C4-2B (cell line): ENCODE results near the gene CDIPT.

Source experiments
- H3K27ac ChIP-seq: fragments of 450-650 bp; 2 replicates; pipeline ENCODE4 v1.5.1; 2017
- ZFX ChIP-seq: fragments of 450-650 bp; IDR thresholded peaks from 2 replicates; pipeline ENCODE4 v1.6.1; 2017
- TF ChIP-seq, protein P1 (sequence below): fragments of 450-650 bp; conservative IDR thresholded peaks from 2 replicates; pipeline ENCODE4 v1.5.1; 2017; ENCODE audit warnings: mild to moderate bottlenecking

Gene CDIPT

DNA sequence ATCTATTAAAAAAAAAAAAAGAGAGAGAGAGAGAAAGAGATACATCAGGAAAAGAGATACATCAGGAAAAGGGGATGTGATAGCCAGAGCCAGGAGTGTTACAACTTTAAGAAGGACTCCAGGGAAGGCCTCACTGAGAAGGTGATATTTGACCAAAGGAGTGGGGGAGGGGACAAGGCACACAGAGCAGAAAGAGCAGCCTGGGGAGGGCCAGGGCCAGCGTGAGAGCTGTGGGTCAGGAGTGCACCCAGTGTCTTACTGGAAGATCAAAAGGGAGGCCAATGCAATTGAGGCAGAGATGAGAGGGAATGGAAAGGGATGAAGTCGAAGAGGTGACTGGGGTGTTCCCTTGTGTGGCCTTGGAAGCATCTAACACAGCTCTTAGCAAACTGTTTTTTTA, 44.9 kb upstream of the CDIPT start:
- no peak for TF ChIP-seq ZFX
- TF ChIP-seq, protein P1, sequence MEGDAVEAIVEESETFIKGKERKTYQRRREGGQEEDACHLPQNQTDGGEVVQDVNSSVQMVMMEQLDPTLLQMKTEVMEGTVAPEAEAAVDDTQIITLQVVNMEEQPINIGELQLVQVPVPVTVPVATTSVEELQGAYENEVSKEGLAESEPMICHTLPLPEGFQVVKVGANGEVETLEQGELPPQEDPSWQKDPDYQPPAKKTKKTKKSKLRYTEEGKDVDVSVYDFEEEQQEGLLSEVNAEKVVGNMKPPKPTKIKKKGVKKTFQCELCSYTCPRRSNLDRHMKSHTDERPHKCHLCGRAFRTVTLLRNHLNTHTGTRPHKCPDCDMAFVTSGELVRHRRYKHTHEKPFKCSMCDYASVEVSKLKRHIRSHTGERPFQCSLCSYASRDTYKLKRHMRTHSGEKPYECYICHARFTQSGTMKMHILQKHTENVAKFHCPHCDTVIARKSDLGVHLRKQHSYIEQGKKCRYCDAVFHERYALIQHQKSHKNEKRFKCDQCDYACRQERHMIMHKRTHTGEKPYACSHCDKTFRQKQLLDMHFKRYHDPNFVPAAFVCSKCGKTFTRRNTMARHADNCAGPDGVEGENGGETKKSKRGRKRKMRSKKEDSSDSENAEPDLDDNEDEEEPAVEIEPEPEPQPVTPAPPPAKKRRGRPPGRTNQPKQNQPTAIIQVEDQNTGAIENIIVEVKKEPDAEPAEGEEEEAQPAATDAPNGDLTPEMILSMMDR, result no peak
- H3K27ac ChIP-seq, result no peak overlapping the region

DNA sequence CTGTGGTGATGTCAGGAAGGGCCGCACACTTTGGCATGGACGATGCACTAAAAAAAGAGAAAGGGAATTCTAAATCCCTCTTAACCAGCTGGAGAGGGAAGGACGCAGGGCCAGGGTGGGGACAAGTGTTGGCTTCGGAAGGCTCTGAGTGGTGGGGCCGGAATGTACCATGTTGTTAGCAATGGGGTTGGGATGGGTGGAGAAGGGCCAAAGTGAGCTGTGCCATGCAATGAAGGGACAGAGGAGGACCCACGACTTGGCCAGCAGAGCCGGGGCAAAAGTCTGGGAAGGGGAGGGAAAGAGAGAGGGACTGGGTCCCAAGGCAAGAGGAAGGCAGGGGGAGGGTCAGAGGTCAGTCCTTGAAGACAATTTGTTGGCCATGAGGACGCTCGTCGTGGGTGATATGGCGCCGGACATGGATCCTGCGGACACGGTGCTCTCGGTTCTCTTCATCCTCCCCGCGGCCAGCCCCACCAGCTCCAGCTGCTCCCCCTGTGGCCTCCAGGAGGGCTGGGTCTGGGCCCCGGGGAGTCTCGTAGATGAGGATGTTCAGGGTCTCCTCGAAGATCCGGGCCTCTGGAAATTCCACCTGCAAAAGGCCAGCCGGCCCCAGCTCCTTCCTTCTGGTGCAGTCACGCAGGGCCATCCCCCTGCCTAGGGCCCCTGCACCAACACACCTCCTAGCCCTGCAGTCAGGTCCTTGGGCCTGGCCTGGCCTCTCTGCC, 43.7 kb upstream of the CDIPT start:
- no peak overlapping the region for H3K27ac ChIP-seq
- TF ChIP-seq, protein P1, result no peak
- no peak for TF ChIP-seq ZFX

DNA sequence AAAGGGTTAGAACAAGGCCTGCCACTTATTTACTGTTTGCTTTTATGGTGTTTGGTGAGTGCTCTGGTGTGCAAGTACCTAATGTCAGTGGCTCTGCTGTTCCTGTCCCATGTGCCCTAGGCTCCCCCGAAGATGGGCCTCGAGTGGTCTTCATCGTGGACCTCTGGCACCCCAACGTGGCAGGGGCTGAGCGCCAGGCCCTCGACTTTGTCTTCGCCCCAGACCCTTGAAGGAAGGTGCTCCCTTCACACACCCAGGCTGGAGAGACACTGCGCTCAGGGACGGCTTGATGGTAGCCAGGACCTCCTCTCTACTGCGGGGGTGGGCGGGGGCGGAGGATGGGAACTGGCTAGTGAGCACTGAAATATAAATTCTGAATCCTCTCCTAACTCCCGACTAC, 42.6 kb upstream of the CDIPT start:
- TF ChIP-seq, protein P1, result no peak
- no peak for TF ChIP-seq ZFX

DNA sequence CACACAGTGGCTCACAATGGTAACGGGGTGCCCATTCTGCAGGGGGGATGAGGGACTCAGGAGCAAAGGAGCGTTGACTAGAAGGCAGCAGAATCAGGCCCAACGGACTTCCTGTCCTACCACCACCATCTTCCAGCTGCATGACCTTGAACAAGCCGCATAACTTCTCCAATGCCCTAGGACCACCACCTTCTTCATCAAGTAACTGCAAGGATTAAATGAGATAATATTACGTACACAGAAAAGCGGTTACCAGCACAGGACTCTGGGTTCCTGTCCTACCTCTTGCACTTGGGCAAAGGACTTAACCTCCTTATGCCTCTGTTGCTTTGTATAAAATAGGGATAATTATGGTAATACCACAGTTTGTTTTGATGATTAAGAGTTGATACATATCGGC, 41.9 kb upstream of the CDIPT start:
- TF ChIP-seq, protein P1, result no peak
- TF ChIP-seq ZFX, result no peak
- H3K27ac ChIP-seq, result no peak overlapping the region

More for the DNA sequence above, 42.6 kb upstream of the CDIPT start:
- no peak overlapping the region for H3K27ac ChIP-seq

DNA sequence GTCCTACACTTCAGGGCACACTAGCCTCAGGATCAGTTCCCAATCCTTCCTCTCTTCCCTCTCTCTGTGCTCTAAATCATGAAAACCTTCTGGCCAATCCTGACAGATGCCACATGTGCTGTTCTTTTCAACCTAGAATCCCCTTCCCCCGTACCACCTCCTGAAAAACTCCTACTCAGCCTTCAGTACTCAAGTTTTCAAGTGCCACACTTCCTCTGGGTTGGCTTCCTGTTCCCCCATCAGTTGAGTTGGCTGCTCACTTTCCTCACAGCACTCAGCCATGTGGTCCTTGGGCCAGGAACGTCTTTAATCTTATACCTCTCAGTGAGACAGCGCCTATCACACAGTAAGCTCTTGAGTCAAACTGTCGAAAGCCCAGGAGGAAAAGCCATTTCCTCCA, 40.6 kb upstream of the CDIPT start:
- no peak for TF ChIP-seq ZFX
- TF ChIP-seq, protein P1, result no peak
- no peak overlapping the region for H3K27ac ChIP-seq

DNA sequence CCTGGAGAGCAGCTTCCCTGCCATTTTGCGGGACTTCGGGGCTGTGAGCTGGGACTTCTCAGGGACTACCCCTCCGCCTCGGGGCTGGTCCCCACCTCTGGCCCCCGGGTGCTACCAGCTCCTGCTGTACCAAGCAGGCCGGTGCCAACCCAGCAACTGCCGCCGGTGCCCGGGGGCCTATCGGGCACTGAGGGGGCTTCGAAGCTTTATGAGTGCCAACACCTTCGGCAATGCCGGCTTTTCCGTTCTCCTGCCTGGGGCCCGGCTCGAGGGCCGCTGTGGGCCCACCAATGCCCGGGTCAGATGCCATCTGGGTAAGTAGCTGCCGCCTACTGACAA, 38.5 kb upstream of the CDIPT start:
- H3K27ac ChIP-seq, result peak overlapping the region; percentile 82
- TF ChIP-seq ZFX, result no peak
- TF ChIP-seq, protein P1, result no peak

DNA sequence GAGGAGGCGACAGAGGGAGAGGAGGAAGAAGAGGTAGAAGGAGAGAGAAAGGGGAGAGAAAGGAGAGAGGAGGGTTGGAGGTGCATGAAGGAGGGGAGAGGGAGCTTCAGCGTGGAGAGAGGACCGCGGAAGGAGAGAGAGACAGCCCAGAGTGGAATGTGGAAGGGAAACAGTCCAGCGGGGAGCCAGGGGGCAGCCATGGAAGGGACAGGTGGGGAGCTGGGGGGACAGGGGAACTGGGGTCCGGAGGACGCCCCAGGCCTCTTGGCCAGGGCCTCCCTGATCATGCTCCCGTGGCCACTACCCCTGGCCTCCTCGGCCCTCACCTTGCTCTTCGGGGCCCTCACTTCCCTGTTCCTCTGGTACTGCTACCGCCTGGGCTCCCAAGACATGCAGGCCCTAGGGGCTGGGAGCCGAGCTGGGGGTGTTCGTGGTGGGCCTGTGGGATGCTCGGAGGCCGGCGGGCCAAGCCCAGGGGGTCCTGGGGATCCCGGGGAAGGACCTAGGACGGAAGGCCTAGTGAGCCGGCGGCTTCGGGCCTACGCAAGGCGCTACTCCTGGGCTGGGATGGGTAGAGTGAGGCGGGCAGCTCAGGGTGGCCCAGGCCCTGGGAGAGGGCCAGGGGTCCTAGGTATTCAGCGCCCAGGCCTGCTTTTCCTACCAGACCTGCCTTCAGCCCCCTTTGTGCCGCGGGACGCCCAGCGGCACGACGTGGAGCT, 38.0 kb upstream of the CDIPT start:
- TF ChIP-seq, protein P1, result no peak
- no peak for TF ChIP-seq ZFX
- H3K27ac ChIP-seq, result peak overlapping the region; percentile 82
